Measurements from ENCODE around the gene HK1. TPM values are rescaled to one million over a fixed set of nuclear protein-coding genes. Genes with fewer than 3 reads are reported as not detected.

Gene HK1
- total RNA-seq, 2 donors from 2014 or later = 15.8 to 17.1 TPM

DNA sequence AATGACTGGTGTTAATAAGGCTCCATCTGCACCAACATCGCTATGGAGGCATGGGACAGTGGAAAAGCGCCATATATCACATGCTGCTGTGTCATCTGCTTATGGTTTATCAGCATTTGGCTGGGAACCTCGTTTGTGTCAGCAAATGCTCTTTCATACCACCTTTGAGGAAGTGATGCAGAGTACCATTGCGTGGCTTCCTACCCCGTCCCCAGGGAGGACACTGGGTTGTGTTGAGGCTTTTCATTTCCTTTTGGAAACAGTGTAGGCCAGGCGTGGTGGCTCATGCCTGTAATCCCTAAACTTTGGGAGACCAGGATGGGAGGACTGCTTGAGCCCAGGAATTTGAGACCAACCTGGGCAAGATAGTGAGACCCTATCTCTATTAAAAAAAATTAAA, 131.7 kb downstream of the HK1 start:
- ATAC-seq = no peak
- no peak for TF ChIP-seq POLR2A (IDR thresholded peaks at IDR 0.05)
- TF ChIP-seq, protein P1, sequence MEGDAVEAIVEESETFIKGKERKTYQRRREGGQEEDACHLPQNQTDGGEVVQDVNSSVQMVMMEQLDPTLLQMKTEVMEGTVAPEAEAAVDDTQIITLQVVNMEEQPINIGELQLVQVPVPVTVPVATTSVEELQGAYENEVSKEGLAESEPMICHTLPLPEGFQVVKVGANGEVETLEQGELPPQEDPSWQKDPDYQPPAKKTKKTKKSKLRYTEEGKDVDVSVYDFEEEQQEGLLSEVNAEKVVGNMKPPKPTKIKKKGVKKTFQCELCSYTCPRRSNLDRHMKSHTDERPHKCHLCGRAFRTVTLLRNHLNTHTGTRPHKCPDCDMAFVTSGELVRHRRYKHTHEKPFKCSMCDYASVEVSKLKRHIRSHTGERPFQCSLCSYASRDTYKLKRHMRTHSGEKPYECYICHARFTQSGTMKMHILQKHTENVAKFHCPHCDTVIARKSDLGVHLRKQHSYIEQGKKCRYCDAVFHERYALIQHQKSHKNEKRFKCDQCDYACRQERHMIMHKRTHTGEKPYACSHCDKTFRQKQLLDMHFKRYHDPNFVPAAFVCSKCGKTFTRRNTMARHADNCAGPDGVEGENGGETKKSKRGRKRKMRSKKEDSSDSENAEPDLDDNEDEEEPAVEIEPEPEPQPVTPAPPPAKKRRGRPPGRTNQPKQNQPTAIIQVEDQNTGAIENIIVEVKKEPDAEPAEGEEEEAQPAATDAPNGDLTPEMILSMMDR (IDR thresholded peaks at IDR 0.05) = no peak
- intact Hi-C loops (cut with DNase I) = loop anchor here (5.0 to 10.0 kb wide), 2 partner anchors 92 to 225 kb away; partner anchors contain the start of gene FAM241B
- peak in 1 of 4 donors; percentile 33 for DNase-seq
- no peak overlapping the region for H3K27ac ChIP-seq
- 45 to 81% methylated on average over 6 of the region's 6 CpGs for WGBS, 2 donors
- H3K9me3 ChIP-seq = no peaks in the 10 kb centered on the region
- H3K4me1 ChIP-seq = peaks cover 13% of the 10 kb centered on the region
- H3K36me3 ChIP-seq (replicated peaks in 1 of 2; ENCODE audit: insufficient read depth in 1 of 2, low read depth in 2 of 2) = no peaks in the 10 kb centered on the region
- no peak overlapping the region for H3K4me3 ChIP-seq
- no peaks in the 10 kb centered on the region for H3K27me3 ChIP-seq

DNA sequence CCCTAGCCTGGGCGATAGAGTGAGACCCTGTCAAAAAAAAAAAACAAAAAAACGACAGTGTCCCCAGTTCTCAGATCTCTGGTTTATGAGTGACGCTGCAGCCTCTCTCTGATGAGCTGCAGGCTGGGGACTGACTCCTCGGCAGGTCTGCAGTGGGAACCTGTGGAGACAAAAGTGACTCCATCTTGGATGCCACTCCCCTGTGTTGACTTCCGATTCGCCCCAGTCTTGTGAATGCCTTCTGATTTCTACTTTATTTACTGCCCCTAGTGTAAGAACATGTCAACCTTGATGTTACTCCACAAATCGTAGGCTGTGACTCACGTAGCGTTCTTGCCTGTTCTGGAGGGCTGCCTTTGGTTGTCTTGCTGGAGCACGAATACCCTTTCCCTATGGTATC, 132.2 kb downstream of the HK1 start:
- TF ChIP-seq, protein P1 (IDR thresholded peaks at IDR 0.05) = no peak
- TF ChIP-seq POLR2A (IDR thresholded peaks at IDR 0.05) = no peak
- peaks cover 13% of the 10 kb centered on the region for H3K4me1 ChIP-seq
- no peak overlapping the region for H3K4me3 ChIP-seq
- H3K27me3 ChIP-seq = no peaks in the 10 kb centered on the region
- H3K9me3 ChIP-seq = no peaks in the 10 kb centered on the region
- no peak for DNase-seq
- intact Hi-C loops (cut with DNase I) = loop anchor here (5.0 kb wide), 1 partner anchor 92 kb away; no protein-coding TSS in a partner anchor
- no peak overlapping the region for H3K27ac ChIP-seq
- H3K36me3 ChIP-seq (replicated peaks in 1 of 2; ENCODE audit: insufficient read depth in 1 of 2, low read depth in 2 of 2) = no peaks in the 10 kb centered on the region
- 82 to 84% methylated on average over 10 of the region's 10 CpGs for WGBS, 2 donors
- ATAC-seq = no peak

DNA sequence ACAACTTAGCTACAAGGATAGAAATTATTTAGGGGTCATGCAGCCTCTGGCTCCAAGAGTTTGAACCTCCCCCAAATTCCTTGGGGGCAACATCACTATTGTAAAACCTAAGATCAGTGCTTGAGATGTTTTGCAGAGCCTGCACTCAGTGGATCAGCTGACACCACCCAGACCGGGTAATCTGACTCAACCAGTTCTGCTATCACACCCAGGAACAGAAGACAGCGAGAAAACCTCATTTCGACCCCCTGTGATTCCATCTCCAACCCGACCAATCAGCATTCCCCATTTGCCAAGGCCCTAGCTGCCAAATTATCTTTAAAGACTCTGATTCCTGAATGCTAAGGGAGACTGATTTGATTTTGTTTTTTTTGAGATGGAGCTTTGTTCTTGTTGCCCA, 133.2 kb downstream of the HK1 start:
- 45 to 54% methylated on average over 4 of the region's 4 CpGs for WGBS, 2 donors
- Histone ChIP-seq H3K36me3 (replicated peaks in 1 of 2; ENCODE audit: insufficient read depth in 1 of 2, low read depth in 2 of 2) (no peaks in the 10 kb centered on the region), H3K4me1 (peaks cover 13% of the 10 kb centered on the region), H3K9me3 (no peaks in the 10 kb centered on the region), H3K4me3 (no peak overlapping the region), H3K27me3 (no peaks in the 10 kb centered on the region), H3K27ac (no peak overlapping the region)
- TF ChIP-seq, protein P1 (IDR thresholded peaks at IDR 0.05) = no peak
- no peak for TF ChIP-seq POLR2A (IDR thresholded peaks at IDR 0.05)
- DNase-seq (no peak), ATAC-seq (no peak)
- intact Hi-C loops (cut with DNase I) = loop anchor here (5.0 kb wide), 1 partner anchor 91 kb away; no protein-coding TSS in a partner anchor

DNA sequence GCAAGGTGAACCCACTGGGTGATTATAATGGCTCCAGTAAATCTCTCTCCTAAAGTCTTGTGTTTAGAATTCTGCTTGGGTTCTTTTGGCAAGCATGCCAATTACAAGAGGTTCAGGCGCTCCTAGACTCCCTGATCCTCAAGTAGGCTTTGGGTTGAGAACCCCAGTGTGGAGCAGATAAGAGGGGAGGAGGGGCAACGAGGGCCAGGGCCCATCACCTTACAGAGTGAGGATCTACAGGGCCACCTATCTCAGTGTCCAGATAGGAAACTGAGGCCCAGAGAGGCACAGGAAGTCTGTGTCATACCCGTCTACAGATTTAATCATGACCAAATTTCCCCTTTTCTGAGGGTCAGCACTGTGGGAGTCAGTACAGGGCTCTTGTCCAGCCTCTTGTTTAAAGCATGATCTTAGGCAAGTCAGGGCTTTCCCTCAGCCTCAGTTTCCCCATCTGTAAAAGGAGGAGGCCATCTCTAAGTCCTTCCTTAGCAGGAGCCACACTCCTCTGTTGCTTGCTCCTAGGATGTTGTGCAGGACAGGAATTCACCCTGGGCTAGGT, 134.0 kb downstream of the HK1 start:
- TF ChIP-seq, protein P1 (IDR thresholded peaks at IDR 0.05) = no peak
- TF ChIP-seq POLR2A (IDR thresholded peaks at IDR 0.05) = no peak
- intact Hi-C loops (cut with DNase I) = loop anchor here (5.0 kb wide), 1 partner anchor 90 kb away; no protein-coding TSS in a partner anchor

More for the DNA sequence above, 134.0 kb downstream of the HK1 start:
- DNase-seq = no peak
- H3K27me3 ChIP-seq = no peaks in the 10 kb centered on the region
- no peak overlapping the region for H3K27ac ChIP-seq
- H3K36me3 ChIP-seq (replicated peaks in 1 of 2; ENCODE audit: insufficient read depth in 1 of 2, low read depth in 2 of 2) = no peaks in the 10 kb centered on the region
- 78 to 92% methylated on average over 2 to 3 of the region's 3 CpGs for WGBS, 2 donors
- peaks cover 13% of the 10 kb centered on the region for H3K4me1 ChIP-seq
- no peaks in the 10 kb centered on the region for H3K9me3 ChIP-seq
- ATAC-seq = no peak
- no peak overlapping the region for H3K4me3 ChIP-seq
